Measurements from ENCODE around the gene ERC2.
A peak's percentile ranks its signal among the peaks of the same experiment; 100 is the strongest.

ERC2 gene

DNA sequence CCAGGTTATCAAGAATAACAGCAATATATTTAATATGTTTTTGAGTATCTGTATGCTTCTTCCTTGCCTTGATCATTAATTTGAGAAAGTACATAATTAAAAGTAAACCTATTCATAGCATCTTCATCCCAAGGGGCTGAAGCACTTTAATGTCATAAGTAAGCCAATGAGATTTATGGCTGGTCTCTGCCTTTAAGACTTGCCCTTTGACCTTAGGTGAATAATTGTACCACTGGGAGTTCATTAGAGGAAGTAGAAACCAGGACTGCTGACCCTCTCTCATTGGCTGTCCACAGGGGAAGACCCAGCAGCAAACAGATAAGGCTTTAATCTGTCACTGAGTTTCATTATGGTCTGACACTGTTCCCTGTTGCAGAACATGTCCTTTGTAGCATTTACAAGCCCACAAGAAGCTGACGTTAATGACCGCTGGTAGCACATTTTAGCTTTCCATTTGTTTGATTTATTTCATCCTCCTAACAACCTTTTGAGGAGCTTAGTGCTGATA, 16.3 kb upstream of the ERC2 start:
- no peak for TF ChIP-seq CTCF (IDR thresholded peaks at IDR 0.05; ENCODE audit: low read depth, low read length, missing control alignments)

DNA sequence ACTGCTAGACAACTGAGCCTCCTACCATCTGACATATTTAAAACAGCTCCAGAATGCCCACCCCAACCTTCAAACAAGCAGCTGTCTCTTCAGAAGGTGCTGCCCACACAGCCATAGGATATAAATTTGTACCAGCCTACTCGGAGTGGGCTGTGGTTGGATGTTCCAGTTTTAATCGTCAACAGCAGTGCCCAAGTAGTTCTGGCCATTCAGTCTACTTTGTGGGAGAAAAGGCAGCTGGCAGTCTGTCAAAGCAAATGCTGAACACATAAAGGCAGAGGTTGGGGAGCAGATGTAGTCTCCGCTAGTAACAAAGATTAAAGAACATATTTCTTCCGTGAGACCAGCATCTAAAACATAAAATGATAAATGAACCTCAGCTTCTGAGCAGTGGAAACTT, 15.9 kb upstream of the ERC2 start:
- no peak for TF ChIP-seq CTCF (IDR thresholded peaks at IDR 0.05; ENCODE audit: low read depth, low read length, missing control alignments)
- no peak overlapping the region for H3K4me3 ChIP-seq (ENCODE audit: low read depth, low read length)
- DNase-seq (ENCODE audit: low read depth), result no peak
- in situ Hi-C loops (cut with HindIII; ENCODE audit: low sequenced_read_pairs), result no loop called here

More for the DNA sequence above, 16.3 kb upstream of the ERC2 start:
- no peak for DNase-seq (ENCODE audit: low read depth)
- in situ Hi-C loops (cut with HindIII; ENCODE audit: low sequenced_read_pairs), result no loop called here
- H3K4me3 ChIP-seq (ENCODE audit: low read depth, low read length), result no peak overlapping the region

DNA sequence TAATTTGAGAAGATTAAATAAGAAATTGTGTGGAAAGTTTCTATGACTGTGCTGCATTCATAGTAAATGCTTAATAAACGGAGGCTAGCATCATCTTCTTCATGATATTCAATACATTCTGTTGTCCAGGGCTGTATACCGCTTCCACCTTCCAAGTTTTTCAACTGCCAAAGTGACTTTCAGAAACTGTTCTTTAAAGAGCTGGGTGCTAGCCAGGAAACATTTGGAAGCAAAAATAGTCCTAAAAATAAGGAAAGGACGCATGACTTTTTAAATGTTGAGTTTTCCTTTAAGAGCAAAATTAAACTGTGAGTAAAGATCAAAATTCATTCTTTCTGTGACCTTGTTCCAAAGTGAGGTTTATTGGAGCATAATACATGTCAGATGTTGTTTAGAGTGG, 9.4 kb upstream of the ERC2 start:
- in situ Hi-C loops (cut with HindIII; ENCODE audit: low sequenced_read_pairs), result no loop called here
- DNase-seq (ENCODE audit: low read depth), result no peak

DNA sequence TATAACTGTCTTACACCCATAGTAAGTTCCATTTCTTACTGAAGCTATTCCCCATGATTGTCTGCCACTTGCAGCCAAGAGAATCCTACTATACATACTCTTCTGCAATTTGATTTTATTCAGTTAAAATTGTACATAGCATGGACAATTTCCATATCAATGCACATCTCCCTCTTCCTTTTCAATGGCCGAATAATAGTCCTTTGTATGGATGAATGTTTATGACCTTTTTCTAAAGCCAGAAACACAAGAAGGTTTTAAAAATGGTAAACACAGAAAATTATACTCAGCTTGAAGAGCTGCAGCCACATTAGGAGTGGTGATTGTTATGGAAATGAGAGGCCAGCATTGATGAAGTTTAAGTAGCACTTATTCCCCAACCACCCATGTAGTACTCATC, 8.5 kb upstream of the ERC2 start:
- in situ Hi-C loops (cut with HindIII; ENCODE audit: low sequenced_read_pairs), result no loop called here
- no peak for DNase-seq (ENCODE audit: low read depth)
- no peak overlapping the region for H3K4me3 ChIP-seq (ENCODE audit: low read depth, low read length)
- no peak for TF ChIP-seq CTCF (IDR thresholded peaks at IDR 0.05; ENCODE audit: low read depth, low read length, missing control alignments)

More for the DNA sequence above, 9.4 kb upstream of the ERC2 start:
- no peak overlapping the region for H3K4me3 ChIP-seq (ENCODE audit: low read depth, low read length)
- no peak for TF ChIP-seq CTCF (IDR thresholded peaks at IDR 0.05; ENCODE audit: low read depth, low read length, missing control alignments)

GRCh38 chr3:56471771-56472170, 3.5 kb upstream of the ERC2 start:
- TF ChIP-seq CTCF (IDR thresholded peaks at IDR 0.05; ENCODE audit: low read depth, low read length, missing control alignments), result no peak
- DNase-seq (ENCODE audit: low read depth), result no peak
- in situ Hi-C loops (cut with HindIII; ENCODE audit: low sequenced_read_pairs), result no loop called here
- H3K4me3 ChIP-seq (ENCODE audit: low read depth, low read length), result no peak overlapping the region

DNA sequence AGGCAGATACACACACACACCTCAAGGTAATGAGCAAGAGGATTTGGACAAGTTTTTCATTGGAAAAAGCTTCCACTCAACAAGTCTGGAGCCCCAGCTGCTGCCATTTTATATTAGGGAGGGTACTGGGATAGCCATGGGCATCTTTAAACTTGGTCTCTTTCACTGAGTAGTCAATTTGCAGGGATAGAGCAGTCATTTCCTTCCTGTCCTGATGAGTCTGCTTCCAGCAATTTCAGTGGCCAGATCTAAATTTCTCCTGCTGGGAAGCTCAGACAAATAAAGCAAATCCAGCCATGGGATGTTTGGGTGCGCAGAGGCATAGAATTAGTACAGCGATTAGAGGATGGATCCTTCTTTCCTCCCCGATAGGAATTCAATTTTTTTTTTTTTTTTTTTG, 874 bp upstream of the ERC2 start:
- no peak for DNase-seq (ENCODE audit: low read depth)
- no peak for TF ChIP-seq CTCF (IDR thresholded peaks at IDR 0.05; ENCODE audit: low read depth, low read length, missing control alignments)
- in situ Hi-C loops (cut with HindIII; ENCODE audit: low sequenced_read_pairs), result no loop called here
- no peak overlapping the region for H3K4me3 ChIP-seq (ENCODE audit: low read depth, low read length)

DNA sequence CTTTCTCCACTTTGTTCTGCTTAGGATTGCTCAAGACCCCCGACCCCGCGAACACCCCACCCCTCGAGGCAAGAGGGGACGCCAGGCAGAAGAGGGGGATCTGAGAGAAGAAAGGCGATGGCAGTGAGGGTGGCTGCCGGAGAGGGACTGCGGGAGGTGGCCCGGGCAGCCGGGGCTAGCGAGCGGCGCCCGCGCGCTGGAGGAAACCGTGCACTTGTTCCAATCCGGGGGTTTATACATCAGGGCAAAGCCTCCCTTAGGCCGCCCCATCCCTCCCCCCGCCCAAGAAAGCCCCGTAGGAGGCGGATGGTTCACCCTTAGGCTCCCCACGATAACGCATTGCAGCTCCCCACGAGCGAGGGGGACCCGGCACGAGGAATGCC, 475 bp downstream of the ERC2 start:
- in situ Hi-C loops (cut with HindIII; ENCODE audit: low sequenced_read_pairs), result no loop called here
- DNase-seq (ENCODE audit: low read depth), result no peak
- H3K4me3 ChIP-seq (ENCODE audit: low read depth, low read length), result peak overlapping the region; percentile 61
- no peak for TF ChIP-seq CTCF (IDR thresholded peaks at IDR 0.05; ENCODE audit: low read depth, low read length, missing control alignments)

All from astrocyte of the cerebellum (primary cell).